ENCODE data around the gene C3orf49.

Gene C3orf49, protein sequence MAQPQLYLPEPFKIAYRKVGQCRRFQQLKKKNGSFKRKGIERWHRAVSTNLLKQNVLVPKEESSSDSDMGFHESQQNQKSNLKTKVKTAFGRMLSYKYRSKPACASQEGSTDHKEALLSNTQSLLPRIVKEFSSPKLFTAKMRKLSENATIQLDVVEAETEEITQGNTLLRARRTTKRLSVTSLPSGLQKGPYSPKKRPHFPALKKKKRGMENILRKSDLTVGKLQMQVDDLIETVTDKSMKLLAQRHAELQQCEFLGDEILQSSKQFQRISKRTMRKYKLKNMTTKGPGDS

DNA sequence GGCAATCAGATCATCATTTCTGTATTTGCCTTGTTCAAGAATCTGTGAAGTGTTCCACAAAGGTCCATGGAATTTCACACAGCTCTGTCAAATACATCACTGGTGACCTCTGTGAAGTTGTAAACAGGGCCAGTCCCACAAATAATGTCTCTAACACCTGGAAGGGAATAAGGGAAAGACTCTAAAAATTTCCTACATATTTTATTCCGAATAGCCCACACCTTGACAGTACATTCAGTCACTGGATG lies at the start of gene C3orf49:
TSS of gene C3orf49 (plus strand) at position 149 of the 248 bp plus-strand sequence. CDS start 173 bp downstream, outside the sequence.
- DNase-seq, result no peak

DNA sequence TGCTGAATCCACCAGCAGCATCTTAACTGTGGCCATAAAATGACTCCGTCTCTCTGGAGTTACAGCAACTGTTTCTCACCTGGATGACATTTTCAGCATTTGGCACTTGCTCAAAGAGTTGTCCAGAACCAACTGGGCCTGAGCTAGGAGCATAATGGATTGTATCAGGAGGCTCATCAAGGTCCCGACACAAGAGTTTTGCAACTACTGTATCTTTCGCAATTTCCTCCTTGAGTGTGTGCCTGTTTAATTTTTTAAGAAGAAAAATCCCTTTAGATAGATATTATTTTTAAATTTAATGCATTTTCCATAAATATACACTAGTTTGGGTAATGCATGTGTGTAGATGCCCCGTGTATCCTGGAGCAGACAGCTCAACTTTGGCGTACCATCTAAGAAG lies 44.3 kb upstream of the C3orf49 start:
- DNase-seq, result no peak

DNA sequence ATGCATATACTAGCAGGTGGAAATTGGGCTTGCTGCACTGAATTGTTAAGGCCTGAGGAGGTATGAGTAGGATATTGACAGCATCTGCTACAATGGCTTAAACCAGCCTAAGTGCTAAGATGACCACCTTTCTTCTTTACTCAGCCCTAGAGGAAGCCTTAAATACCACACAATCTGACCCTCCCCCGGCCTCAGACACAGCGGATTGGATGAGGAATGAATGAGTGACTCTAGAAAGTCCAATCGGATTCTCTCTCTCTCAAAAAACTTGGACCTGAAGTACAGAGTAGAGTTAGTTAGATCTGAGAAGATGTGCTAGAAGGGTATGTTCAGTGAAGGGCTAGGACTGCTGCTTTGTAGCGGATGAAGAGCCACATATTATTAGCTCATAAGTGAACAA lies 39.9 kb upstream of the C3orf49 start:
- DNase-seq, result no peak

DNA sequence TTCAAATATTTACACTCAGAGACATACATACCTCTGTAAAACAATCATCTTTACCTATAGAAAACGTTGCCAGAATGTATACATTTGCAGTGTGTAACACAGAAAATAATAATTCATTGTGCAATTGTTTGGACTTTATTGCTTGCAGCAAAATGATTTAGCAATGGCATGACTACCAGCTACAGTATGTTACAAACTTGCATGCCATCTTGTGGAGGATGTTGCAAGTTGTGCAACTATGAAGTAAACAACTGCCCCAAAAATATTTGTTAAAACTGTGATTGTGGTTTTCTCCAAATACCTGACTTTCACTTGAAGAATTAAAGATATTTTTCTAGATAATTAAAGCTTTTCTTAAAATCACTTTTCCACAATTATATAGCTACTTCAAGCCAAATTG lies 27.1 kb upstream of the C3orf49 start:
- DNase-seq, result no peak

DNA sequence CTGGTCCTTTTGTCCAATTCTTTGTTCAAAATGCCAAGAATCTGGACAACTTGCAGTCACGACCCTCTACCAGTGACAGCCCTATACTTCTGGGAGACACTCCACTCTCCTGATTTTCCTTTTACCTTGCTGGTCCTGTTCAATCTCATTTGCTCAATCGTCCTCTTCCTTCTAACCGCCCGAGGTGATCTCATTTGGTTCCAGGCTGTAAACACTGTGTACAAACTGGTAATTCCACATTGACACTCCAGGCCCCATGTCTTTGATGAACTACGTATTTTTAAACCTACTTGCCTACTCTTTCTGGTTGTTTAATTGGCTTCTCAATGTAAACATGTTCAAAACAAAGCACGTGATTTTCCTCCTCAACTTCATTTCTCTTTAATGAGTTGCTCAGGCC lies 23.7 kb upstream of the C3orf49 start:
- DNase-seq, result no peak

DNA sequence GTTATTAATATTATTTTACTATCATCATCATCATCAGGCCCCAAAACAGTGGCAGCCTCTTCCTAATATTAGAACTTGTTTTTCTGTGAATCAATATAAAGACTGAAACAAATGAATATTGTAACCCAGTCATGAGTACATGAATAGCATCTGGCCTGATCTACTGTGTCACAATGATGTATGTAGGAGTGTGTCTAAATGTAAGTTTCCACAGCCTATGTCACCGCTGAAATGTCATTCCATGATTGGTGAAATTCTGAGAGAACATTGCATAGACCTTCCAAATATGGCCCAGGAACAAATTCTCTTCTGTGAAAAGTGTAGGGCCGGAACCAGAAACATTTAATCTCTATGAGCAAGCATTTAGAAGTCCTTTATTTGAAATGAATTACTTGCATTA lies 20.6 kb upstream of the C3orf49 start:
- no peak for DNase-seq

DNA sequence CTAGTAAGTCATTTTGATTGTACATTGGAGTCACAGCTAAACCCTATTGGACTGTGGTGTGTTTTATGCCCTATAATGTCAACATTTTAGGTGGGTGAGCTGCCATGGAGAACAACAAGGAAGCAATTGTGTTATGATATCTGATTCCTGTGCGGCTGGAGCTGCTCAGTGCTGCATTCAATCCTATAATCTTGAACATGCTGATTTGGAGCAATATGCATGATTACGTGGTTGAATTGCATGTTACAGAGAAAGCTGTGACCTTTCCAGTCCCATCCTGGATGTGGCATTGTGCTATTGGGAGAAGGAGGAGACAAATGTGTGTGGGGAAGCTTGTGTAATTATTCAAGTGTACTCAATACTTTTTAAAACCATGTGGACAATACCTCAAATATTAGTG lies 20.1 kb upstream of the C3orf49 start:
- no peak for DNase-seq

DNA sequence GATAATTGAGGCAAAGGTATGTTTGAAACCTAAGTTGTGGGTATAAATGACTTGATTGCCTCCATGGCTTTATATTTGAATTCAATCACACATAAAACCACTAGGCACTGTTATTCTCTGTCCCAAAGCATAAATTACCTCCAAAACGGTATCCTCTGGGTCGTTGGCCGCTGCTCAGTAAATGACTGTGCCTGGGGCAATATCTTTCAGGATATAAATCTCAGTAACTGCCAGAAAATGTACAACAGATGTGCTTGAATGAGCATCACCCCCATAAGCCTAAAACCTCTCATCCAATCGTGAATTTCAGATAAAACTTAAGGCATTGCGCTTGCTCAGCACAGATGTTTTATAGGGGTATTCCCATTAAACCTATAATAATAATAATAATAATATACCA lies 19.0 kb upstream of the C3orf49 start:
- no peak for DNase-seq

DNA sequence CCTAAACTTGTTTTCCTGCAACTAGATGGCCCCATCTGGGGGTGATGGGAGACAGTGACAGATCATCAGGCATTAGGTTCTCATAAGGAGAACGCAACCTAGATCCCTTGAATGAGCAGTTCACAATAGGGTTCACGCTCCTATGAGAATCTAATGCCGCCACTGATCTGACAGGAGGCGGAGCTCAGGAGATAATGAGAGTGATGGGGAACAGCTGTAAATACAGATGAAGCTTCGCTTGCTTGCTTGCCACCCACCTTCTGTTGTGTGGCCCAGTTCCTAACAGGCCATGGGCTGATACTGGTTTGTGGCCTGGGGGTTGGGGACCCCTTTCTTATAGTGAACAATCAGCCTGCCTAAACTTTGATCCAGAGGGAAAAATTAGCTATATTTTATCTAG lies 15.2 kb upstream of the C3orf49 start:
- DNase-seq, result no peak

DNA sequence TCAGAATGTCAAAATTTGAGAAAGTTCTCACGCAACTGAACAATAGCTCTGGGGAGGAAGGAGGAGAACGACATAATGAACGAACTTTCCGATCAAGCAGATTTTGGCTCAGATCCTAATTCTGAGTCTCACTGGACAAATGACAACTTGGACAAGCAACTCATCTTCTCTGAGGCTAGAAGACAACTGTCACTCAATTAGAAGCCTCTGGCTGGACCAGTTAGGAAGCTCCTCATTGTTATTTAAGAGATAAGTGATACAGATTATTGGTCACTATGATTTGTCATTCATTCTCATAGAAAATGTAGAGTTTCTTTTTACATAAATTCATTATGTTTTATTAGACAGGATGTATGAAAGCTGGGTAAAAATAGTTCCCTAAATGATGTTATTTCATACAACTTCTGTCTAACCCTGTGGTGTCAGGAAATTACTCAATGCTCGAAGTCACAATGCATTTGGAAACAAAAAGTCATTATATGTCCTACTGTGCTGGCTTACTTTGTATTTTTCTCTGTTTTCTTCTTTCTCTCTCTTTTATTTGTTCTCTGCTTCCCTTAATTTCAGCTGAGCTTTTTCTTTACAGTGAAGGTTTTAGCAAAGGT lies 11.0 kb upstream of the C3orf49 start:
- DNase-seq, result no peak

DNA sequence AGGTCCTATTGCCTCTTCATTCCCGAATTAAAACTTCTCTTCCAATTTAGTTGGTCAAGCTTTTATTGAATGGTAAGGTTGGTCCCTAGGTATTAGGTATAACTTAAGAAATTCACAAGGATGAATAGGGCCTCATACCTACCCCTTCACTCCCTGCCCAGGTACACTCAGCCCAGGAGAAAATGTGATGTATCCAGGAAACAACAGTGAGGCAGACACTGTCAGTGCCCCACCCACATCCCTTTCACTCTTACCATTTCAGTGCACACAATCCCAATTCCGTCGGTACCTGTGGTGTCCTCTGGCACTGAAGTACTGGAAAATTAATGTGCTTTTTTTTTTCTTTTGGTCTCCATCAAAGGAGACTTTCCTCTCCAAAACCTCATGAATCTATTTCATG lies 10.5 kb upstream of the C3orf49 start:
- DNase-seq, result no peak

DNA sequence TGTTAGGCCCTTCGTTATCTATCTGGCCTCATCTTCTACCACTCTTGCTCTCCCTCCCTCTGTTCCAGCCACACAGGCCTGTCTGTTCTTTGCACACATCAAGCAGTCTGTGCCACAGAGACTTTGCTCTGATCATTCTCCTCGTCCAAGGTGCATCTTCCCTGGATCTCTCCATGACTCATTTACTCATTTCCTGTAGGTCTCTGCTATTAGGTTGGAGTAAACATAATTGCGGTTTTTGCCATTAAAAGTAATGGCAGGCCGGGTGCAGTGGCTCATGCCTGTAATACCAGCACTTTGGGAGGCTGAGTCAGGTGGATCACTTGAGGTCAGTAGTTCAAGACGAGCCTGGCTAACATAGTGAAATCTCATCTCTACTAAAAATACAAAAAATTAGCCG lies 9.5 kb upstream of the C3orf49 start:
- no peak for DNase-seq

DNA sequence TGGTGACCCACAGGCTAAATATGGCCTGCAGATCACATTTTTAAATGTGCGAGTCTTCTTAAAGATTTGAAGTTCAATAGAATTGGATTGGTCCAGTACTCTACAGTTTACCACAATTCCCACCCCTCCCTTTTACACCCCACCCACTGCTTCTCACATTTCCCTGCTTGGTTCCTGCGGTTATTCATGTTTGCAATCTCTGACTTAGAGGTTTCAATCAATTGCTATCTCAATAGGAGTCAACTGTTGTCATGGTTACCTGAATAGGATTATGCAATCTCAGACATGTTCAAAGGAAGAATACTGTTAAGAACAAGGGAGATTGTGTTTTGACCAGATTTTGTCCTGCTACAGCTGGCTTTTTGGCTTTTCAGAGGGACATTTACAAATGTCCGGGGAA lies 4.9 kb upstream of the C3orf49 start:
- DNase-seq, result no peak

DNA sequence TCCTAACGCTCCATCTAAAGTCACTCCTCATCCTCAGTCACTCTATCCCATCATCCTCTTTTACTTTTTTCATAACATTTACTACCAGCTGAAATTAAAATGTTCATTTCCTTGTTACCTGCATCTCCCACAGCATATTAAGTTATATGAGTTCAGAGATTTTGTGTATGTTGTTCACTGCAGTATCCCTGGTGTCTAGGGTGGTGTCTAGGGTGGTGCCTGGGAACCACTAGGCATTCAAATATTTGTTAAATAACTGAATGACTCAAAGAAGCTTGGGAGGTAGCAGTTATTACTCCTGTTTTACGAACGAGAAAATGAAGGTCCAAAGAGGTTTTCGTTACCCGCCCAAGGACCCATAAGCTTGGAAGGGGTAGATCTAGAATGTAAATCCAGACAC lies 1.9 kb upstream of the C3orf49 start:
- no peak for DNase-seq

DNA sequence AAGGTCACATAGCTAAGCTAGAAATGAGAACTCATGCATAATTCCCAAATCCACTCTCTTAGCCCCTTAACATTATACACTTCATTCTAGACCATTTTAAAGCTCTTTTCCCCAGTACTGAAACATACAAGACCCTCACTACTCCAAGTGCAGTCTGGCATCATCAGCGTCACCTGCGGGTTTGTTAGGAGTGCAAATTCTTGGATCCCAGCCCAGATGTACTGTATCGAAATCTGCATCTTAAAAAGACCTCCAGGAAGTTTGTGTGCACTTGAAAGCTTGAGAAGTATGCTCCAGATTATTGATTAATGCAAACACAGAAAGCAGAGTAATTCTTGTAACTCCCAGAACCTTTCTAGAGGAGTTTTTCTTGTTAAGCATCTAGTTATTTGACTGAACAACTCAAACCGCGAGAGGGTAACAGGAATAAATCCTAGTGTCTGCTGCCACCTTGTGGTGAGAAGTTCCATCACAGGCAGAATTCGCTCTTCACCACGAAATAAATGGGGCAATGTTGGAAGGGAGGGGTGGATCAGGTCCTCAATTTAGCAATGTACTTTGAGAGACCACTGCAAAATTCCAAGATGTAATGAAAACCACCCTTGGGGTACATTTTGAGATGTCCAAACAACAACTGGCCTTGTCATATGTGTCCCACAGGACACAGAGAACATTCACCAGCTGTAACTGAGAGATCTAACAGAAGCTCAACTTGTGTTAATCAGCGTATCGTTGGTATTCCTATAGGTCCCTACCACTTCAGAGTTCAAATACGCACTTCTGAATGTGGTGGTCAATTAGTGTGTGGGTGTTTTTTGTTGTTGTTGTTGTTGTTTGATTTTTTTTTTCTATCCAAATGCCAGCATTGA lies 583 bp upstream of the C3orf49 start:
- DNase-seq, result peak; percentile 77

DNA sequence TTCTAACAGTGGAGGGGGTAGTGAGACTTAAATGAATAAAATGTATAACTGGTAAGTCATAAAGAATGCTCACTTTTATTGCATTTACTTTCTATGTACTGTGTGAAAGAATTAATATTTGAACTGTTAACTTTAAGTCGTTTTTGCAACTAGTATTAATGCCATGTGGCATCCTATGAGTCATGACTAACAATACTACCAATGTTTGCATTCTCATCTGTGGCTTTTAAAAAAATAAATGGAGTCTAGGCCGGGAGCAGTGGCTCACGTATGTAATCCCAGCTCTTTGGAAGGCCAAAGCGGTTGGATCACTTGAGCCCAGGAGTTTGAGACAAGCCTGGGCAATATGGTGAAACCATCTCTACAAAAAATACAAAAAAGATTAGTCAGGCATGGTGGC lies 5.2 kb downstream of the C3orf49 start:
- DNase-seq, result no peak

DNA sequence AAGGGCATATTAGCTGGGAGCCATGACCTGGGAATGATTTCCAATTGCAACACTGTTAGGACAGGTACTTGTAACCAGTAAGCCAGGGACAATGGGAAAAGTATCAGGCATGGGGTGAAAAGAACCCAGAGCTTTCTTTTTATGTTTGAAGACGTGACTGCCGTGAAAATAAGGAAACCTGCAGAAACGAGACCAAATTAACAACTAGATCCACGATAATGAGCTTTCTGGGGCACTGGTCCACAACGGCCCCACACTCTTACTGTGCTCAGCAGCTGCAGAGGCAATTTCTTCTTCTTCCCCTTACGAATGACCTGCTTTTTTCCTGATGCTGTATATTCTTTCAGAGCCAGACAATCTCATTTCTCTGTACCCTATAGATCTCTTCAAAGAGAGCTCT lies 11.4 kb downstream of the C3orf49 start:
- no peak for DNase-seq

DNA sequence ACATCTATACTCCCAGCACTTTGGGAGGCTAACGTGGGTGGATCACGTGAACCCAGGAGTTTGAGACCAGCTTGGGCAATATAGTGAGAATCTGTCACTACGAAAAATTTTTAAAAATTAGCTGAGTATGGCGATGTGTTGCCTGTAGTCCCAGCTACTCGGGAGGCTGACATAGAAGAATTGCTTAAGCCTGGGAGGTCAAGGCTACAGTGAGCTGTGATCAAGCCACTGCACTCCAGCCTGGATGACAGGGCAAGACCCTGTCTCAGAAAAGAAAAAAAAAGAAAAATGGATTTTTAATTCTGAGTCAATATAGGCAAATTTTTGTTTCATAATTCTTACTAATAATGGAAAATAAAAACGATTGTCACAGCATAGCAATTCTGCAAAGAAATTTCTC lies 13.3 kb downstream of the C3orf49 start:
- no peak for DNase-seq

DNA sequence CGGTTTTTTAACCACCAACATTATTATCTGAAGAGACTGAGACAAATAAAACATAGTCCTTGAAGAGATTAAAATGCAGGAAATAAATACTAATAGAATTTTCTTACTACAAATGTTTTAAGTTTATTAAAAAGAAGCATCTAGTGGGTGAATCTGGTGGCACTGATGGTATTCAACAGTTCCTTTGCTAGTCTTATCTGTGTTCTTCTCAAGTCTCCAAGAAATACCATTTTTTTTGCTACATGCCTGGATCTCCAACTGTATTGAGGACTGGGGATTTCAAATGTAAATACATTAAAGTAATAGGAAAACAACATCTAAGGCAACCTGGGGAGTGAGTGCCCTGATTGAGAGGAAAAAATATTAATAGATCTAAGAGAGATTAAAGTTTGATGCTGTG lies 22.6 kb downstream of the C3orf49 start:
- no peak for DNase-seq

DNA sequence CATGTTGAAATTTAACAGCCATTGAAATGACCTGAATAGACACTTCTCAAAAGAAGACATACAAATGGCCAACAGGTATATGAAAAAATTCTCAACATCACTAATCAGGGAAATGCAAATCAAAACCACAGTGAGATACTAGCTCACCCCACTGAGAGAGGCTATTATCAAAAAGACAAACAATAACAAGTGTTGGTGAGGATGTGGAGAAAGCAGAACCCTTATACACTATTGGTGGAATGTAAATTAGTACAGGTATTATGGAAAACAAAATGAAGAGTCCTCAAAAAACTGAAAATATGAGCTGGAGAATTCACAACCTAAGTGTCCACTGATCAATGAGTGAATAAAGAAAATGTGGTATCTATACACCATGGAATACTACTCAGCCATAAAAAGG lies 23.0 kb downstream of the C3orf49 start:
- no peak for DNase-seq

DNA sequence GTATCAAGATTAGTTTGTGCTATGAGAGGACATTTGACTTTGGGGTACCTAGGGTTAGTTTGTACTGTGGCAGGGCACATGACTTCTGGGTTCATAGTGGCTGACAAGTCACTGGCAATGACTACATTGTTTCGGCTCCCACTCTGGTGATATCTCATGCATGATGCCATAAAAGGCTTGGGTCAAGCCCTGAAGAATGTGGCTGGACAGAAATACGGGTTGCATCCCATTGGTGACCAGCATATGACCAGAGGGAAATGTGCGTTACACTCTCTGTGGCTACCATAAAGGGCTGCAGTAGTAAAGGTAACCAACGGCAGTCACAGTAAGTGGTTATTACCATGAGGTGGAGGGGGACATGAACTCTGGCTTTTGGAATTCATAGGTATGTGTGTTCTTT lies 26.1 kb downstream of the C3orf49 start:
- no peak for DNase-seq

DNA sequence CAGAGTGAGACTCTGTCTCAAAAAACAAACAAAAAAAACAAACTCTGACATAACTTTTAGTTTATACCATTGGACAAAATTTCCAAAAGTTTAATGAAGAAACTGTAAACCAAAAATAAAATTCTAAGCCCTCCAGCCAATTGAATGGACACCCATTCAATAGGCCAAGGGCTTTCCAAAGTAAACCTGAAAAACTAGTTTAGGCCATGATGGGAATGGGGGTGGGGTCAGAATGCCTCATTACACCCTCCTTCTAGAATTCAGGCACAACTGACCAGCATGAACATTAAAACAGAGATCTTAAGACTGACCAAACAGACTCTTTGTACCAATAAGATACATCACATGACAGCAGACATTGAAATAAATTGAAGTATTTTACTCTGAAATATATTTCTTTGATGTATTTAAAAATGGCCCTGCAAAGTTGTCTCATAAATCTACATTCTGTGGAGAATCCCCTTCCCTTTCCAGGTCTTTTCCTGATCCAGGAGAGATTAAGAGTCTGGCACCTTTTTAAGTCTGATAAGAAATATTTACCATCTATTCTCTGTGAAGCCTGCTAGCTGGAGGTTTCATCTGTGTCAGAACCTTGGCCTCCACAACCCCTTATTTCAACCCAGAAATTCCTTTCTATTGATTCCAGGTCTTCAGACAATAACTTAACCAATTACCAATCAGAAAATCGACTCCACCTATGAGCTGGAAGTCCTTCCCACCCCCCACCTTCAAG lies 28.8 kb downstream of the C3orf49 start:
- no peak for DNase-seq

DNA sequence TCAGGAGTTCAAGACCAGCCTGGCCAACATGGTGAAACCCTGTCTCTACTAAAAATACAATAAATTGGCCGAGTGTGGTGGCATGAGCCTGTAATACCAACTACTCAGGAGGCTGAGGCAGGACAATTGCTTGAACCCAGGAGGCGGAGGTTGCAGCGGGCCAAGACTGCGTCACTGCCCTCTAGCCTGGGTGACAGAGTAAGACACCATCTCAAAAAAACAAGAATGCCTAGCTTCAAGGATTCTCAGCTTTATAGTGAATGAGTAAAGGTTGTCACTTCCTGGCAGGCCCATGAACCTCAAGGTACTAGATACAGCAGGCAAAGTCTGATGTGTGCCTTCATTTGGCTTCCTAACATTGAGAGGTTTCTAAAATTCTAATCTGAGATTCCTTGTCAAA lies 30.1 kb downstream of the C3orf49 start:
- DNase-seq, result no peak

DNA sequence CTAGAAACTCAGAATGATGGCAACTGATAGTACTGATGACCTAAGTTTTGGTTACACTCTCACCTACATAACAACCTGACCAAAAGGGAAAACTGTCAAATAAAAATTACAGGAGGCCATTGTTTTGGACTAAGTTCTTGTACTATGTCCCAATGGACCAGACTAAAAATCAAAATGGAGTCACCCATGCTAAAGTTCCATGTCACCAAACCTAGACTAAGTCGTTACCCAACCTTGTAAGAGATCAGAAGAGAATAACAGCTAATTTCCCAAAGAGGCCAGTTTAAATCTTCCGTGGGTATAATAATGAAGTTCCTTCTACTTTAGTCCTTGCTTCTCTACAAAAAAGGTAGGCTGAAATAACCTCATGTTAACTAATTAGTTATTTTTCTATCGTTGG lies 32.2 kb downstream of the C3orf49 start:
- no peak for DNase-seq

Data from activated CD8-positive, alpha-beta memory T cell treated with anti-CD3 and anti-CD28 coated beads for 24 hours (primary cell).